PC-9 (cell line): ENCODE data around the gene USP28. TPM values are rescaled to one million over a fixed set of nuclear protein-coding genes. Genes with fewer than 3 reads are reported as not detected.

Source experiments
- BruUV-seq: library from RNA; stranded (reverse); fragments of 400-500 nt; replicated peaks from 2 replicates; lab custom pipeline; 2021; lab: Mats Ljungman, UMichigan
- CTCF ChIA-PET: fragments of 300-600 bp; sonication (Branson Sonifier 250); formaldehyde crosslinking; loops from one replicate; lab custom pipeline; 2022; ENCODE audit warnings: antibody characterized with exemption; lab: Charles Lee
- POLR2A ChIA-PET: fragments of 300-600 bp; sonication (Branson Sonifier 250); formaldehyde crosslinking; loops from one replicate; lab custom pipeline; 2022; ENCODE audit warnings: antibody characterized with exemption; ENCODE audit not compliant: unreplicated experiment; lab: Charles Lee
- DNase-seq, 2 experiments: peaks; one replicate each; pipeline versions ENCODE4 v3.0.0 to v3.0.0-alpha.2; 2015 to 2022; ENCODE audit warnings: mixed read lengths in 1 of 2
- H2AFZ ChIP-seq: fragments of 200-600 bp; sonication (generic); 2 replicates; pipeline ENCODE4 v1.8.1; 2017; ENCODE audit warnings: antibody characterized with exemption
- H3F3A ChIP-seq: fragments of 200-600 bp; sonication (generic); 2 replicates; pipeline ENCODE4 v1.8.1; 2017; ENCODE audit warnings: antibody characterized with exemption, mild to moderate bottlenecking, low read depth; ENCODE audit not compliant: insufficient read depth
- H3K27ac ChIP-seq: fragments of 200-600 bp; sonication (generic); 2 replicates; pipeline ENCODE4 v1.6.1; 2016; ENCODE audit warnings: mixed run types
- H3K27me3 ChIP-seq: fragments of 200-600 bp; sonication (generic); 2 replicates; pipeline ENCODE4 v1.6.1; 2016; ENCODE audit warnings: low read depth, mixed run types; ENCODE audit not compliant: insufficient read depth
- H3K36me3 ChIP-seq: fragments of 200-600 bp; sonication (generic); 2 replicates; pipeline ENCODE4 v1.6.1; 2016; ENCODE audit warnings: low read depth, mixed run types
- H3K4me1 ChIP-seq: fragments of 200-600 bp; sonication (generic); replicated peaks from 2 replicates; pipeline ENCODE4 v1.6.1; 2016; ENCODE audit warnings: mixed run types; ENCODE audit not compliant: insufficient read depth
- H3K4me2 ChIP-seq: fragments of 200-600 bp; sonication (generic); 2 replicates; pipeline ENCODE4 v1.6.1; 2017; ENCODE audit warnings: mixed run types
- H3K4me3 ChIP-seq: fragments of 200-600 bp; sonication (generic); 2 replicates; pipeline ENCODE4 v1.6.1; 2016; ENCODE audit warnings: mixed run types
- H3K79me2 ChIP-seq: fragments of 200-600 bp; sonication (generic); 2 replicates; pipeline ENCODE4 v1.6.1; 2017; ENCODE audit warnings: low read depth, mixed run types
- H3K9me2 ChIP-seq: fragments of 200-600 bp; sonication (generic); 2 replicates; pipeline ENCODE4 v1.8.1; 2017; ENCODE audit warnings: mild to moderate bottlenecking; ENCODE audit not compliant: insufficient read depth
- H3K9me3 ChIP-seq: fragments of 200-600 bp; sonication (generic); 2 replicates; pipeline ENCODE4 v1.8.1; 2016; ENCODE audit warnings: low read depth; ENCODE audit not compliant: insufficient read depth
- H4K20me1 ChIP-seq: fragments of 200-600 bp; sonication (generic); 2 replicates; pipeline ENCODE4 v1.8.1; 2017; ENCODE audit not compliant: insufficient read depth
- EZH2 ChIP-seq: fragments of 200-600 bp; sonication (generic); IDR thresholded peaks from 2 replicates; pipeline ENCODE4 v1.8.0; 2017; ENCODE audit warnings: antibody characterized with exemption, low read depth
- intact Hi-C: fragments of 100-400 bp; cut with micrococcal nuclease; formaldehyde crosslinking; loops from one replicate; pipeline ENCODE4 v1.10.0; 2022; ENCODE audit not compliant: unreplicated experiment
- total RNA-seq: library from RNA; stranded (reverse); gene quantifications from 2 replicates; pipeline ENCODE4 v1.2.3, GENCODE V29; 2021
- TF ChIP-seq, protein P1 (sequence below): fragments of 200-600 bp; sonication (generic); conservative IDR thresholded peaks from 2 replicates; pipeline ENCODE4 v1.6.1; 2017; ENCODE audit warnings: mixed run types, antibody characterized with exemption, mild to moderate bottlenecking, moderate library complexity

Gene USP28
- total RNA-seq, 1 experiment from 2014 or later, result 38.1 TPM

DNA sequence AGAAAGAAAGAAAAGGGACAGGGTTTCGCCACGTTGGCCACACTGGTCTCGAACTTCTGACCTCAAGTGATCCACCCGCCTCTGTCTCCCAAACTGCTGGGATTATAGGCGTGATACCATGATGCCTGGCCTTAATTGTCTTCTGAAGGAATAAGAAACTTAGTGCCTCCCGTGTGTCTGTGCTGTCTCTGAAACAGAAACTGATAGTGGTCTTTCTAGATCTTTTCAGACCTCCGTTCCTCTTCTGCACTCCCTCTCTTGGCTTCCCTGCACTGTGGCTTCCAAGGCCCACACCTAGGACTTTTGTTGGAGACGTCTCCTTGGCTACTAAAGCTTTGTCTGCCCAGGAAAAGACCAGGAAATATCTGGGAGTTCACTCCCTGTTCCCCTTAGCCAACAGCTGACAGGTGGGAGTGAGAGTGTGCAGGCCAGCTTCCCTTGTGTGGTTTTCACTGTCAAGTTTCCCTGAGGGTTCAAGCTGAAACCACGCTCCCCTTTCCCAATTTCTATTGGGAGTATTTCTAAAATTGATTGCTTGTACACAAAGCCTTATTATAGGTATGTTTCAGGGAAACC, 19.1 kb upstream of the USP28 start:
- ChIA-PET POLR2A (no interaction called here), CTCF (no interaction called here)
- Histone ChIP-seq H4K20me1 (no peaks in the 10 kb centered on the region), H3K9me3 (no peaks in the 10 kb centered on the region), H3K27me3 (peaks cover 30% of the 10 kb centered on the region), H3K4me1 (no peaks in the 10 kb centered on the region), H2AFZ (no peak overlapping the region), H3K4me2 (no peak overlapping the region), H3K79me2 (no peaks in the 10 kb centered on the region), H3K36me3 (no peaks in the 10 kb centered on the region), H3K4me3 (no peak overlapping the region), H3K9me2 (no peaks in the 10 kb centered on the region), H3F3A (no peaks in the 10 kb centered on the region), H3K27ac (no peak overlapping the region)
- BruUV-seq, result no TSS peak
- no peak for DNase-seq
- no peak for TF ChIP-seq EZH2
- TF ChIP-seq, protein P1, sequence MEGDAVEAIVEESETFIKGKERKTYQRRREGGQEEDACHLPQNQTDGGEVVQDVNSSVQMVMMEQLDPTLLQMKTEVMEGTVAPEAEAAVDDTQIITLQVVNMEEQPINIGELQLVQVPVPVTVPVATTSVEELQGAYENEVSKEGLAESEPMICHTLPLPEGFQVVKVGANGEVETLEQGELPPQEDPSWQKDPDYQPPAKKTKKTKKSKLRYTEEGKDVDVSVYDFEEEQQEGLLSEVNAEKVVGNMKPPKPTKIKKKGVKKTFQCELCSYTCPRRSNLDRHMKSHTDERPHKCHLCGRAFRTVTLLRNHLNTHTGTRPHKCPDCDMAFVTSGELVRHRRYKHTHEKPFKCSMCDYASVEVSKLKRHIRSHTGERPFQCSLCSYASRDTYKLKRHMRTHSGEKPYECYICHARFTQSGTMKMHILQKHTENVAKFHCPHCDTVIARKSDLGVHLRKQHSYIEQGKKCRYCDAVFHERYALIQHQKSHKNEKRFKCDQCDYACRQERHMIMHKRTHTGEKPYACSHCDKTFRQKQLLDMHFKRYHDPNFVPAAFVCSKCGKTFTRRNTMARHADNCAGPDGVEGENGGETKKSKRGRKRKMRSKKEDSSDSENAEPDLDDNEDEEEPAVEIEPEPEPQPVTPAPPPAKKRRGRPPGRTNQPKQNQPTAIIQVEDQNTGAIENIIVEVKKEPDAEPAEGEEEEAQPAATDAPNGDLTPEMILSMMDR, result no peak
- intact Hi-C loops, result no loop called here

DNA sequence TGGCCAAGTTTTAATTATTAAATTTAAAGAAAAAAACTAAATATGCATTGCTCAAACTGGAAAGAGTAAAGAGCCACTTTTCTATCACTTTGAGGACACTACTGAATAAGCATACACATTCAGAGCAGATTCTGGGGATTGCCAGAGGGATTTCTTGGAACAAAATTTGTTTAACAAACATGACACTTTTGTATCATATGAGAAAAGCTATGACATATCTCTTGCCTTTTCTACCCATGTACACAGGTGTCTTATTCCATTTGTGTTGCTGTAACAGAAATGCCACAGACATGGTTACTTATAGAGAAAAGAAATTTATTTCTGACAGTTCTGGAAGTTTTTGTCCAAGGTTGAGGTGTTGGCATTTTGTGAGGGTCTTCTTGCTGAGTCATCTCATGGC, 13.5 kb upstream of the USP28 start:
- H3K4me2 ChIP-seq, result no peak overlapping the region
- H3F3A ChIP-seq, result peaks cover 15% of the 10 kb centered on the region
- intact Hi-C loops, result no loop called here
- CTCF ChIA-PET, result no interaction called here
- no peak overlapping the region for H3K27ac ChIP-seq
- H3K9me2 ChIP-seq, result no peaks in the 10 kb centered on the region
- POLR2A ChIA-PET, result no interaction called here
- H4K20me1 ChIP-seq, result no peaks in the 10 kb centered on the region
- TF ChIP-seq, protein P1, result no peak
- TF ChIP-seq EZH2, result no peak
- no peak for DNase-seq
- no peak overlapping the region for H2AFZ ChIP-seq
- no TSS peak for BruUV-seq
- H3K4me1 ChIP-seq, result peaks cover 15% of the 10 kb centered on the region
- H3K4me3 ChIP-seq, result no peak overlapping the region
- H3K79me2 ChIP-seq, result no peaks in the 10 kb centered on the region
- H3K9me3 ChIP-seq, result no peaks in the 10 kb centered on the region
- H3K36me3 ChIP-seq, result no peaks in the 10 kb centered on the region
- H3K27me3 ChIP-seq, result no peaks in the 10 kb centered on the region

DNA sequence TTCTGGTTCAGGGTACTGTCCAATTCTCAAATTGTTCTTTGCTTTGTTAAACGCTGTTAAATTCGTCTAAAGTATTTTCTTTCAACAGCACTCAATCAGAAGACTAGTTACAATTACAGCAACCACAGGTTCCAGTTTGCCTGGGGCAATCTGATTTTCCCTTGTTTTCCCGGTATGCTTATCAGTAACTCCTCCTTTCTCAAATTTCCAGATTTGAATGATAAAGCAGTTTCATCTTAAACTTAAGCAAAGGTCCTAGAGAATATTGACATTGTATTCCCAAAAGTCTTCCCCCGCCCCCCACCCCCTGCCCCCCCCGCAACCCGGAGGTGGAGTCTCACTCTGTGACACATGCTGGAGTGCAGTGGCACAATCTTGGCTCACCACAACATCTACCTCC, 10.5 kb upstream of the USP28 start:
- Histone ChIP-seq H3K9me3 (no peaks in the 10 kb centered on the region), H3F3A (peaks cover 15% of the 10 kb centered on the region), H3K4me3 (no peak overlapping the region), H3K4me1 (peaks cover 23% of the 10 kb centered on the region), H3K79me2 (no peaks in the 10 kb centered on the region), H3K4me2 (peak overlapping the region; percentile 36; the same call in 1 of the 2 replicates), H3K9me2 (no peaks in the 10 kb centered on the region), H2AFZ (no peak overlapping the region), H3K27ac (no peak overlapping the region), H3K36me3 (no peaks in the 10 kb centered on the region), H3K27me3 (no peaks in the 10 kb centered on the region), H4K20me1 (no peaks in the 10 kb centered on the region)
- peak; percentile 59 to 84 for DNase-seq
- intact Hi-C loops, result no loop called here
- TF ChIP-seq, protein P1, result no peak
- no peak for TF ChIP-seq EZH2
- ChIA-PET POLR2A (no interaction called here), CTCF (no interaction called here)
- BruUV-seq, result no TSS peak
